WTC11 (cell line): Measurements from ENCODE around the gene B3GALT5. TPM values are rescaled to one million over a fixed set of nuclear protein-coding genes. Genes with fewer than 3 reads are reported as not detected.

Experiments used
- ATAC-seq: fragments of 200-7000 bp; cut with Tn5 transposase; 2 replicates; pipeline ENCODE4 v1.10.0; 2021; ENCODE audit warnings: mild to moderate bottlenecking, moderate library complexity
- CTCF ChIA-PET: fragments of 300-600 bp; sonication (Branson Sonifier 250); formaldehyde crosslinking; loops from one replicate; lab custom pipeline; 2021; ENCODE audit warnings: antibody characterized with exemption; lab: Charles Lee
- POLR2A ChIA-PET: fragments of 350-600 bp; sonication (Branson Sonifier 250); formaldehyde crosslinking; loops from one replicate; lab custom pipeline; 2021; ENCODE audit warnings: antibody characterized with exemption; lab: Charles Lee
- DNase-seq: peaks from one replicate; pipeline ENCODE4 v3.0.0; 2021; ENCODE audit warnings: low spot score
- H3K27ac Mint-ChIP-seq: 2 replicates; pipeline ENCODE4 v1.8.0; 2021; ENCODE audit warnings: mixed read lengths
- H3K27me3 Mint-ChIP-seq: 2 replicates; pipeline ENCODE4 v1.8.0; 2021; ENCODE audit warnings: low read depth, mild to moderate bottlenecking, moderate library complexity, mixed read lengths
- H3K36me3 Mint-ChIP-seq: 2 replicates; pipeline ENCODE4 v1.8.0; 2021; ENCODE audit warnings: mixed read lengths
- H3K4me1 Mint-ChIP-seq: 2 replicates; pipeline ENCODE4 v1.8.0; 2022; ENCODE audit warnings: mixed read lengths
- H3K4me3 Mint-ChIP-seq: 2 replicates; pipeline ENCODE4 v1.8.0; 2021; ENCODE audit warnings: mild to moderate bottlenecking, moderate library complexity, mixed read lengths
- H3K9me3 Mint-ChIP-seq: 2 replicates; pipeline ENCODE4 v1.8.0; 2021; ENCODE audit warnings: mixed read lengths
- AR ChIP-seq: fragments of 250-450 bp; sonication (Bioruptor Pico); IDR thresholded peaks from 2 replicates; pipeline ENCODE4 v1.9.0; 2021; ENCODE audit warnings: mild to moderate bottlenecking
- ATF2 ChIP-seq: sonication (generic); formaldehyde crosslinking; IDR thresholded peaks from 2 replicates; pipeline ENCODE4 v1.8.1; 2022; ENCODE audit warnings: low read depth, missing genetic modification reagents, borderline replicate concordance
- ATF3 ChIP-seq: sonication (generic); formaldehyde crosslinking; conservative IDR thresholded peaks from 2 replicates; pipeline ENCODE4 v1.8.1; 2022; ENCODE audit warnings: mild to moderate bottlenecking, missing genetic modification reagents
- ATF6 ChIP-seq: sonication (generic); formaldehyde crosslinking; IDR thresholded peaks from 2 replicates; pipeline ENCODE4 v1.8.1; 2023; ENCODE audit warnings: mild to moderate bottlenecking, missing genetic modification reagents
- CBFB ChIP-seq: sonication (generic); formaldehyde crosslinking; IDR thresholded peaks from 2 replicates; pipeline ENCODE4 v1.8.1; 2022; ENCODE audit warnings: mild to moderate bottlenecking, low read depth, missing genetic modification reagents
- CTCF ChIP-seq: fragments of 200-600 bp; IDR thresholded peaks from 2 replicates; pipeline ENCODE4 v1.8.0; 2022; ENCODE audit warnings: antibody characterized with exemption
- E2F1 ChIP-seq: sonication (generic); formaldehyde crosslinking; IDR thresholded peaks from 2 replicates; pipeline ENCODE4 v1.8.0; 2022; ENCODE audit warnings: mild to moderate bottlenecking, missing genetic modification reagents
- GABPB1 ChIP-seq: sonication (generic); formaldehyde crosslinking; IDR thresholded peaks from 2 replicates; pipeline ENCODE4 v1.8.1; 2023; ENCODE audit warnings: mild to moderate bottlenecking, missing genetic modification reagents
- HMGXB4 ChIP-seq: sonication (generic); formaldehyde crosslinking; IDR thresholded peaks from 2 replicates; pipeline ENCODE4 v1.8.1; 2023; ENCODE audit warnings: mild to moderate bottlenecking, moderate library complexity, missing genetic modification reagents
- KAT7 ChIP-seq: sonication (generic); formaldehyde crosslinking; IDR thresholded peaks from 2 replicates; pipeline ENCODE4 v1.8.1; 2023; ENCODE audit warnings: missing genetic modification reagents, mild to moderate bottlenecking, borderline replicate concordance
- NR3C1 ChIP-seq: sonication (generic); formaldehyde crosslinking; conservative IDR thresholded peaks from 2 replicates; pipeline ENCODE4 v1.8.1; 2023; ENCODE audit warnings: low read depth, mild to moderate bottlenecking, missing genetic modification reagents
- PREB ChIP-seq: sonication (generic); formaldehyde crosslinking; IDR thresholded peaks from 2 replicates; pipeline ENCODE4 v1.8.1; 2022; ENCODE audit warnings: mild to moderate bottlenecking, missing genetic modification reagents, moderate library complexity, borderline replicate concordance
- PRRX2 ChIP-seq: fragments of 250-450 bp; sonication (Bioruptor Pico); IDR thresholded peaks from 2 replicates; pipeline ENCODE4 v1.8.0; 2021; ENCODE audit warnings: mild to moderate bottlenecking
- SOX15 ChIP-seq: fragments of 250-450 bp; sonication (Bioruptor Pico); IDR thresholded peaks from 2 replicates; pipeline ENCODE4 v1.9.0; 2021; ENCODE audit warnings: mild to moderate bottlenecking
- TCF7 ChIP-seq: sonication (generic); formaldehyde crosslinking; IDR thresholded peaks from 2 replicates; pipeline ENCODE4 v1.8.0; 2022; ENCODE audit warnings: mild to moderate bottlenecking, low read depth, missing genetic modification reagents, moderate library complexity
- ZBTB21 ChIP-seq: sonication (generic); formaldehyde crosslinking; IDR thresholded peaks from 2 replicates; pipeline ENCODE4 v1.8.1; 2023; ENCODE audit warnings: mild to moderate bottlenecking, missing genetic modification reagents, borderline replicate concordance
- ZBTB43 ChIP-seq: sonication (generic); formaldehyde crosslinking; IDR thresholded peaks from 2 replicates; pipeline ENCODE4 v1.8.1; 2023; ENCODE audit warnings: mild to moderate bottlenecking, missing genetic modification reagents
- ZNF121 ChIP-seq: sonication (generic); formaldehyde crosslinking; IDR thresholded peaks from 2 replicates; pipeline ENCODE4 v1.8.0; 2023; ENCODE audit warnings: missing genetic modification reagents
- total RNA-seq: library from RNA; stranded (reverse); gene quantifications from 3 replicates; pipeline ENCODE4 v1.2.3, GENCODE V29; 2021

Gene B3GALT5
- total RNA-seq, 1 experiment from 2014 or later: 25.8 TPM

GRCh38 chr21:39707316-39707715, 94.6 kb downstream of the B3GALT5 start (continued):
- no peak for TF ChIP-seq NR3C1

GRCh38 chr21:39710866-39711265, 98.1 kb downstream of the B3GALT5 start:
- H3K36me3 Mint-ChIP-seq: peaks cover 43% of the 10 kb centered on the region
- H3K9me3 Mint-ChIP-seq: peaks cover 20% of the 10 kb centered on the region
- H3K4me1 Mint-ChIP-seq: peaks cover 52% of the 10 kb centered on the region
- DNase-seq (no peak), ATAC-seq (no peak)
- no peaks in the 10 kb centered on the region; the same call in 1 of the 2 replicates for H3K27me3 Mint-ChIP-seq
- H3K4me3 Mint-ChIP-seq: no peak overlapping the region
- CTCF ChIA-PET: no interaction called here
- no peak for TF ChIP-seq ZBTB21 (CRISPR knock-in tag)
- TF ChIP-seq CBFB (CRISPR knock-in tag): no peak
- TF ChIP-seq E2F1 (CRISPR knock-in tag): no peak
- no peak for TF ChIP-seq GABPB1 (CRISPR knock-in tag)
- no peak for TF ChIP-seq SOX15
- no peak for TF ChIP-seq ZNF121
- POLR2A ChIA-PET: no interaction called here
- H3K27ac Mint-ChIP-seq: no peak overlapping the region

- CTCF ChIA-PET: interaction anchor here (1.0 to 2.1 kb wide), 2 partner anchors 131 to 193 kb away, joined by 3 to 12 read pairs; no protein-coding TSS in a partner anchor
- H3K9me3 Mint-ChIP-seq: peaks cover 11% of the 10 kb centered on the region
- no peak overlapping the region for H3K27ac Mint-ChIP-seq
- POLR2A ChIA-PET: no interaction called here
- H3K4me3 Mint-ChIP-seq: no peak overlapping the region
- peaks cover 40% of the 10 kb centered on the region for H3K36me3 Mint-ChIP-seq
- H3K27me3 Mint-ChIP-seq: no peaks in the 10 kb centered on the region; the same call in 1 of the 2 replicates
- peaks cover 38% of the 10 kb centered on the region for H3K4me1 Mint-ChIP-seq
- ATAC-seq (no peak), DNase-seq (no peak)
- TF ChIP-seq AR (CRISPR knock-in tag) (no peak), ATF2 (CRISPR knock-in tag) (no peak), HMGXB4 (CRISPR knock-in tag) (no peak), TCF7 (no peak), KAT7 (CRISPR knock-in tag) (no peak), ZBTB43 (CRISPR knock-in tag) (no peak), CTCF (no peak), ATF6 (no peak), PREB (CRISPR knock-in tag) (no peak), ATF3 (CRISPR knock-in tag) (no peak), PRRX2 (no peak), NR3C1 (no peak)
These were observed 99.5 kb downstream of the B3GALT5 start for GRCh38 chr21:39712273-39712672.
